ENCODE results near the gene GRID1.

Gene GRID1

GRCh38 chr10:86286236-86287109 is 80.1 kb downstream of the GRID1 start:
- TF ChIP-seq POU2F2 (IDR thresholded peaks at IDR 0.05; ENCODE audit: low read depth, low read length) (no peak), SPI1 (IDR thresholded peaks at IDR 0.05; ENCODE audit: low read depth, low read length) (no peak), PAX5 (IDR thresholded peaks at IDR 0.05; ENCODE audit: insufficient read depth, low read length, severe bottlenecking) (no peak), POLR2AphosphoS5 (IDR thresholded peaks at IDR 0.05; ENCODE audit: low read depth, low read length) (no peak), TAF1 (IDR thresholded peaks at IDR 0.05; ENCODE audit: low read depth, low read length) (no peak), POLR2A (IDR thresholded peaks at IDR 0.05; ENCODE audit: low read depth, low read length) (no peak)
- DNase-seq (ENCODE audit: insufficient read length, low spot score) (no peak), FAIRE-seq (no peak)

- no peak for TF ChIP-seq POU2F2 (IDR thresholded peaks at IDR 0.05; ENCODE audit: low read depth, low read length)
- no peak for TF ChIP-seq POLR2AphosphoS5 (IDR thresholded peaks at IDR 0.05; ENCODE audit: low read depth, low read length)
- TF ChIP-seq POLR2A (IDR thresholded peaks at IDR 0.05; ENCODE audit: low read depth, low read length): no peak
- no peak for TF ChIP-seq SPI1 (IDR thresholded peaks at IDR 0.05; ENCODE audit: low read depth, low read length)
- no peak for TF ChIP-seq PAX5 (IDR thresholded peaks at IDR 0.05; ENCODE audit: insufficient read depth, low read length, severe bottlenecking)
- TF ChIP-seq TAF1 (IDR thresholded peaks at IDR 0.05; ENCODE audit: low read depth, low read length): no peak
- DNase-seq (ENCODE audit: insufficient read length, low spot score) (no peak), FAIRE-seq (no peak)
These were observed 81.3 kb downstream of the GRID1 start for GRCh38 chr10:86285136-86285790.

- DNase-seq (ENCODE audit: insufficient read length, low spot score) (no peak), FAIRE-seq (no peak)
- TF ChIP-seq TAF1 (IDR thresholded peaks at IDR 0.05; ENCODE audit: low read depth, low read length) (no peak), SPI1 (IDR thresholded peaks at IDR 0.05; ENCODE audit: low read depth, low read length) (no peak), POU2F2 (IDR thresholded peaks at IDR 0.05; ENCODE audit: low read depth, low read length) (no peak), PAX5 (IDR thresholded peaks at IDR 0.05; ENCODE audit: insufficient read depth, low read length, severe bottlenecking) (no peak), POLR2AphosphoS5 (IDR thresholded peaks at IDR 0.05; ENCODE audit: low read depth, low read length) (no peak), POLR2A (IDR thresholded peaks at IDR 0.05; ENCODE audit: low read depth, low read length) (no peak)
These were observed 82.1 kb downstream of the GRID1 start for GRCh38 chr10:86284355-86285105.

GRCh38 chr10:86283466-86284287 is 82.9 kb downstream of the GRID1 start:
- FAIRE-seq (no peak), DNase-seq (ENCODE audit: insufficient read length, low spot score) (no peak)
- no peak for TF ChIP-seq PAX5 (IDR thresholded peaks at IDR 0.05; ENCODE audit: insufficient read depth, low read length, severe bottlenecking)
- TF ChIP-seq POLR2AphosphoS5 (IDR thresholded peaks at IDR 0.05; ENCODE audit: low read depth, low read length): no peak
- no peak for TF ChIP-seq TAF1 (IDR thresholded peaks at IDR 0.05; ENCODE audit: low read depth, low read length)
- no peak for TF ChIP-seq SPI1 (IDR thresholded peaks at IDR 0.05; ENCODE audit: low read depth, low read length)
- TF ChIP-seq POLR2A (IDR thresholded peaks at IDR 0.05; ENCODE audit: low read depth, low read length): no peak
- no peak for TF ChIP-seq POU2F2 (IDR thresholded peaks at IDR 0.05; ENCODE audit: low read depth, low read length)

- FAIRE-seq (no peak), DNase-seq (ENCODE audit: insufficient read length, low spot score) (no peak)
- TF ChIP-seq POLR2AphosphoS5 (IDR thresholded peaks at IDR 0.05; ENCODE audit: low read depth, low read length) (no peak), POLR2A (IDR thresholded peaks at IDR 0.05; ENCODE audit: low read depth, low read length) (no peak), POU2F2 (IDR thresholded peaks at IDR 0.05; ENCODE audit: low read depth, low read length) (no peak), TAF1 (IDR thresholded peaks at IDR 0.05; ENCODE audit: low read depth, low read length) (no peak), PAX5 (IDR thresholded peaks at IDR 0.05; ENCODE audit: insufficient read depth, low read length, severe bottlenecking) (no peak), SPI1 (IDR thresholded peaks at IDR 0.05; ENCODE audit: low read depth, low read length) (no peak)
These were observed 83.7 kb downstream of the GRID1 start for GRCh38 chr10:86282664-86283465.

- FAIRE-seq (no peak), DNase-seq (ENCODE audit: insufficient read length, low spot score) (no peak)
These were observed 85.2 kb downstream of the GRID1 start for GRCh38 chr10:86281396-86281795.

GRCh38 chr10:86269332-86269731 is 97.3 kb downstream of the GRID1 start:
- TF ChIP-seq POLR2AphosphoS5 (IDR thresholded peaks at IDR 0.05; ENCODE audit: low read depth, low read length) (no peak), TAF1 (IDR thresholded peaks at IDR 0.05; ENCODE audit: low read depth, low read length) (no peak), SPI1 (IDR thresholded peaks at IDR 0.05; ENCODE audit: low read depth, low read length) (no peak), POLR2A (IDR thresholded peaks at IDR 0.05; ENCODE audit: low read depth, low read length) (no peak), PAX5 (IDR thresholded peaks at IDR 0.05; ENCODE audit: insufficient read depth, low read length, severe bottlenecking) (no peak), POU2F2 (IDR thresholded peaks at IDR 0.05; ENCODE audit: low read depth, low read length) (no peak)
- FAIRE-seq (no peak), DNase-seq (ENCODE audit: insufficient read length, low spot score) (no peak)

More at GRCh38 chr10:86281396-86281795, 85.2 kb downstream of the GRID1 start:
- TF ChIP-seq POLR2AphosphoS5 (IDR thresholded peaks at IDR 0.05; ENCODE audit: low read depth, low read length) (no peak), PAX5 (IDR thresholded peaks at IDR 0.05; ENCODE audit: insufficient read depth, low read length, severe bottlenecking) (no peak), POLR2A (IDR thresholded peaks at IDR 0.05; ENCODE audit: low read depth, low read length) (no peak), SPI1 (IDR thresholded peaks at IDR 0.05; ENCODE audit: low read depth, low read length) (no peak), POU2F2 (IDR thresholded peaks at IDR 0.05; ENCODE audit: low read depth, low read length) (no peak), TAF1 (IDR thresholded peaks at IDR 0.05; ENCODE audit: low read depth, low read length) (no peak)

Data from GM12891 (cell line).